Retinal pigment epithelial cell (primary cell): ENCODE results near the gene AKAP13.

ENCODE experiments used
- DNase-seq: peaks from one replicate; pipeline ENCODE4 v3.0.0-alpha.2; 2010; ENCODE audit warnings: low read depth
- H3K4me3 ChIP-seq: 2 replicates; pipeline ENCODE4 v1.5.1; 2011; ENCODE audit warnings: mild to moderate bottlenecking, low read length, control low read depth, moderate library complexity
- TF ChIP-seq, protein P1 (sequence below): conservative IDR thresholded peaks from 2 replicates; pipeline ENCODE4 v1.5.1; 2011; ENCODE audit warnings: low read depth, low read length, control low read depth, inconsistent platforms

Gene AKAP13

DNA sequence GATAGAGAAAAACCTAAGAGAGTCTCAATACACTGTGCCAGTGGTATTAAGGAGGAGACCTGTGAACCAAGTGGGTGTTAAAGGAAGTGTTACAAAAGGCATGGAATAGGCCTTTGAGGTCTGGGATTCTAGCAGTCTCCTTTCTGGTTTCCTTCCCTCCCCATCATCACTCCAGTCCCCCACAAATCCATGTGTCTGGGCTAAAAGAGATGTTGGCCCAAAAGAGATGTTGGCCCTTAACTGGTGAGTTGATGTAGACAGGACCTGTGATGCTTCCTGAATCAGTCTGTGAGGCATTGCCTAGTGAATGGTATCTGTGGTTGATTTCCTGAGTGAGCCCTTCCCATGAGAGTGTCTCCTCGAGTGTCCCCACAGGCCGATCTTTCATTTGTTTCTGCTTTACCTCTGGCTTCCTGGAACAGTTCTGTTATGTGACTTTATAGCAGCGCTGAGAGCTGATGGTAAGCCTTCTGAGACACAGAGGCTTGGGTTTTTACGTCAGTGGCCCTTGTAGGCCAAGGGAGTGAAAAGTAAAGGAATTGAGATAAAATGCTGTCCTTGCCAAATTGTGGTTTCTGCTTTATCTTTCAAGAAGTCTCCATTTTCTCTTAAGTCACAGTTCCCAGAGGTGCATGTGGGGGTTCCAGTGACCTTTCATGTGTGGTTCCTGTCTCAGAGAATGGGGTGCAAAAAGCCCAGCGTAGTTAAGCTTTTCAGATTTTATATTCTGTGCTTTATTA, 326.5 kb downstream of the AKAP13 start:
- TF ChIP-seq, protein P1, sequence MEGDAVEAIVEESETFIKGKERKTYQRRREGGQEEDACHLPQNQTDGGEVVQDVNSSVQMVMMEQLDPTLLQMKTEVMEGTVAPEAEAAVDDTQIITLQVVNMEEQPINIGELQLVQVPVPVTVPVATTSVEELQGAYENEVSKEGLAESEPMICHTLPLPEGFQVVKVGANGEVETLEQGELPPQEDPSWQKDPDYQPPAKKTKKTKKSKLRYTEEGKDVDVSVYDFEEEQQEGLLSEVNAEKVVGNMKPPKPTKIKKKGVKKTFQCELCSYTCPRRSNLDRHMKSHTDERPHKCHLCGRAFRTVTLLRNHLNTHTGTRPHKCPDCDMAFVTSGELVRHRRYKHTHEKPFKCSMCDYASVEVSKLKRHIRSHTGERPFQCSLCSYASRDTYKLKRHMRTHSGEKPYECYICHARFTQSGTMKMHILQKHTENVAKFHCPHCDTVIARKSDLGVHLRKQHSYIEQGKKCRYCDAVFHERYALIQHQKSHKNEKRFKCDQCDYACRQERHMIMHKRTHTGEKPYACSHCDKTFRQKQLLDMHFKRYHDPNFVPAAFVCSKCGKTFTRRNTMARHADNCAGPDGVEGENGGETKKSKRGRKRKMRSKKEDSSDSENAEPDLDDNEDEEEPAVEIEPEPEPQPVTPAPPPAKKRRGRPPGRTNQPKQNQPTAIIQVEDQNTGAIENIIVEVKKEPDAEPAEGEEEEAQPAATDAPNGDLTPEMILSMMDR, result no peak
- no peak for DNase-seq
- H3K4me3 ChIP-seq, result no peak overlapping the region

DNA sequence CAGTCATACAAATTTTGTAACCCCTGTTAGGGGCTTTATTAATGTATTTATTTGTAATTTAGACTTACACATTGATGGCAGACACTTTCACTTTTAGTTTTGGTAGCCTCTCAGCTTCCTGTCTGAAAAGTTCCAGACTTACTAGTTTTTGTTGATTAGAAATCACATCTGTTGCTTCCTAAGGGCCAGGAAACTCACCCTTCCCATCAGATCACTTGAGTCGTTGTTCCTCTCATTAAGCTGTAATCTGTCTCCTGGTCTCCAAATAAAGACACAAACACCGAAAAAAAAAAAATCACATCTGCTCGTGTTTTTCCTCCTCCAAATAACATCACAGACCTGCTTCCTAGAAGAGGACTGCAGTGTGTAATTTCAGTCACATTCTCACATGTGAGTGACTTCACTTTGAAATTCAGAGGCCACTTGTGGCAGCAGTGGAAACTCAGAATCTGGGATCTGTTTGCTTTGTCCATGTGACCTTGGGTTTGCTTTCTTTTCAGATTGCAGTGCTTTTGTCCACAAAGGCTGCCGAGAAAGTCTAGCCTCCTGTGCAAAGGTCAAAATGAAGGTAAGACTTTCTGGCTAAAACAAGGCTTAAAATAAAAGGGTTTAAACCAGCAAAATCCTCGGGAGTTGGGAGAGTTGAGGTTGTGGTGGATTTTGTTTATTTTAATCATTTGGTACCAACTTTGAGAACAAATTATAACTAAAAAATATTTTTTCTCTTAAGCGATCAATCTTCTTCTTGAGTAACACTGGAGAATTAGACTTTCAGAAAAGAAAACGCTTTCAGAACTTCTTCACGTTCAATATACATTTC, 327.3 kb downstream of the AKAP13 start:
- TF ChIP-seq, protein P1, result no peak
- DNase-seq, result no peak
- no peak overlapping the region for H3K4me3 ChIP-seq

DNA sequence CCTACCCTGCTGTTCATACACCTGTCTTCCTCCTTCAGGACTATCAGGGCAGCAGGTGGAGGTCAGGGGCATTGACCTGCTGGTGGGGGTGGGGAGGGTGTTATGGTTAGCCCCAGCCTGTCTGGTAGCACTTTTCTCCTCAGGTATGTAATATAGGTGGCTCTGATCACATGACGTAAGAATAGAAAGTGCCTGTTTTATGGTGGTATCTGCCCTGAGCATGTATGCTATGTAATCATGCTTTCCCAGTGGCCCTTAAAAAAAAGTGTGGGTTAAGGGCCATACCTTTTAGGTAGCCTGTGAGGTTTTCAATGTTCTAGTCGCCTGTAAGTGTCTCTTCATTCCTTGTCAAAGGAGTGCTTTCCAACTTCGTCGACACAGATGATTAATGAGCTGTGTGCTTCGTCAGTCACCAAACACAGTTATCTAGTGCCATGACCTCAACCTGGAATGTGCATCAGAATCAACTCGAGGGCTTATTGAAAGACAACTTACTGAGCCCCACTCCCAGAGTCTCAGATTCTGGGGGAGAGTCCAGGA, 328.1 kb downstream of the AKAP13 start:
- no peak overlapping the region for H3K4me3 ChIP-seq
- no peak for DNase-seq
- TF ChIP-seq, protein P1, result no peak

DNA sequence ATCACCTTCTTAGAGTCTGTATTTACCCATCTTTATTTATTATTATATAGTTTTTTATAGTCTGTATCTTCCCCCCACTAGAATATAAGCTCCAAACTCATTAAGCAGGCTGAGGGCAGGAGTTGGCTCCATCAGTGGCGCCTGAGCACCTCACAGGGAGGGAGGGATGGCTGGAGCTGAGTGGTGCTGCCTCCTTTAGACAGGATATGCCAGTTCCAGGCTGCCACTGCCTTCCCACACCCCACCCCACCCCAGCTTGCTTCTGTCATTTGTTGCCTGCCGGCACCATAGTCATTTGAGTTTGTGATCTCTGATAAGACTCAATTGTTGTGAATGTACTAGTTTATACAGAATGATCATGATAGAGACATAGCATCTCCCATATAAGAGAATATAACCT, 328.8 kb downstream of the AKAP13 start:
- no peak for DNase-seq
- TF ChIP-seq, protein P1, result no peak
- no peak overlapping the region for H3K4me3 ChIP-seq

DNA sequence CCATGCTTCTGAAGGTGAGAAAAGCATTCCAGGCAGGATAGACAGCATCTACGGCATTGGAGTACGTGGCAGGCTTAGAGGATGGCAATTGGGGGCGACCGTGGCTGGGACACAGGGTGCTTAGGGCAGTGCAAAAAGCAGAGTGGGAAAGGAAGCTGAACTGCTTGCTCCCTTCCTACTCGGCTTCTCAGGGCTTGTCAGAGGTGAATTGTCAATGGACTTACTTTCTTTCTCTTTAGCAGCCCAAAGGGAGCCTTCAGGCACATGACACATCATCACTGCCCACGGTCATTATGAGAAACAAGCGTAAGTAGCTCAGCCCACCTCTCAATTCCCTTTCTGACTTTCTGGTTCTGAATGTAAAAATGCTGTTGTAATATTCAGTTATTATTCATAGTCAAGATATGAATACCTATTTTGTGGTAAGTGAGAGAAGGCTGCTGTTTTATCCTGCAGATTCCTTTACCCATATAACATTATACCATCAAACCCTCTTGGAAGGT, 330.0 kb downstream of the AKAP13 start:
- no peak overlapping the region for H3K4me3 ChIP-seq
- TF ChIP-seq, protein P1, result no peak
- no peak for DNase-seq

DNA sequence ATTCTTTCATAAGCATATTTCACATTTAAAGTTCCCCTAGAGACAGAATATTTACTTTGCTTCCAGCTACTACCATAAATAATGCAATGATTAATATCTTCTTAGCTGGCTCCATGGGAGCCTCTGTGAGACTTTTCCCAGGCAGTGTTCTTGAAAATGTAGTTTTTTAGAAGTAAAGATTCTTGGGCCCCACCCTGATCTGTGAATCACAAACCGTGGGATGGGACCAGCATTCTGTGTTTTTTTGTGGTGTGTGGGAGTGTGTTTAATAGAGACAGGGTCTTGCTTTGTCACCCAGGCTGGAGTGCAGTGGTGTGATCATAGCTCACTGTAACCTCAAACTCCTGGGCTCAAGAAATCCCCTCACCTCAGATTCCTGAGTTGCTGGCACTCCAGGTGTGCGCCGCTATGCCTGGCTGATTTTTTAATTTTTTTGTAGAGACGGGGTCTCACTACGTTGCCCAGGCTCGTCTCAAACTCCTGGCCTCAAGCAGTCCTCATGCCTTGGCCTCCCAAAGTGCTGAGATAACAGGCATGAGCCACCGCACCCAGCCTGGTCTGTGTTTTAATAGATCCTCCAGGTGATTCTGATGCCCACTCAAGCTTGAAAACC, 331.3 kb downstream of the AKAP13 start:
- TF ChIP-seq, protein P1, result no peak
- no peak for DNase-seq

More for the DNA sequence above, 331.3 kb downstream of the AKAP13 start:
- no peak overlapping the region for H3K4me3 ChIP-seq
